SK-N-SH treated with all-trans-retinoic acid at 6 μM for 48 hours (cell line): ENCODE results near the gene AMIGO2.

Experiments
- ATAC-seq: fragments of 200-7000 bp; cut with Tn5 transposase; 3 replicates; pipeline ENCODE4 v1.9.1; 2020; ENCODE audit warnings: mild to moderate bottlenecking, moderate library complexity
- ARNTL ChIP-seq: fragments of 450-650 bp; formaldehyde crosslinking; IDR thresholded peaks from 2 replicates; pipeline ENCODE4 v1.5.0; 2020; ENCODE audit warnings: low read depth, mild to moderate bottlenecking, moderate library complexity, borderline replicate concordance
- BACH2 ChIP-seq: fragments of 250-450 bp; sonication (Bioruptor Pico); IDR thresholded peaks from 2 replicates; pipeline ENCODE4 v1.9.0; 2021; ENCODE audit warnings: mild to moderate bottlenecking, borderline replicate concordance
- CREB5 ChIP-seq: fragments of 250-450 bp; sonication (Bioruptor Pico); IDR thresholded peaks from 2 replicates; pipeline ENCODE4 v1.5.1; 2020; ENCODE audit warnings: low read depth, mild to moderate bottlenecking, moderate library complexity
- CSDC2 ChIP-seq: fragments of 250-450 bp; sonication (Bioruptor Pico); IDR thresholded peaks from 2 replicates; pipeline ENCODE4 v1.5.0; 2020; ENCODE audit warnings: mild to moderate bottlenecking, moderate library complexity
- CSRNP3 ChIP-seq: fragments of 250-450 bp; sonication (Bioruptor Pico); IDR thresholded peaks from 2 replicates; pipeline ENCODE4 v1.5.1; 2021; ENCODE audit warnings: mild to moderate bottlenecking, moderate library complexity
- ESRRG ChIP-seq: fragments of 250-450 bp; sonication (Bioruptor Pico); IDR thresholded peaks from 2 replicates; pipeline ENCODE4 v1.6.1; 2021; ENCODE audit warnings: mild to moderate bottlenecking
- GLIS3 ChIP-seq: fragments of 250-450 bp; sonication (Bioruptor Pico); IDR thresholded peaks from 2 replicates; pipeline ENCODE4 v1.5.0; 2020; ENCODE audit warnings: mild to moderate bottlenecking, moderate library complexity
- OSR1 ChIP-seq: fragments of 250-450 bp; sonication (Bioruptor Pico); IDR thresholded peaks from 2 replicates; pipeline ENCODE4 v1.8.0; 2022; ENCODE audit warnings: moderate library complexity, mild to moderate bottlenecking, inconsistent platforms
- POU6F1 ChIP-seq: fragments of 250-450 bp; sonication (Bioruptor Pico); IDR thresholded peaks from 2 replicates; pipeline ENCODE4 v1.8.0; 2021; ENCODE audit warnings: low read depth, mild to moderate bottlenecking, moderate library complexity, borderline replicate concordance
- PPARA ChIP-seq: fragments of 250-450 bp; sonication (Bioruptor Pico); IDR thresholded peaks from 2 replicates; pipeline ENCODE4 v1.5.0; 2020; ENCODE audit warnings: mild to moderate bottlenecking, borderline replicate concordance
- RARB ChIP-seq: fragments of 250-450 bp; sonication (Bioruptor Pico); IDR thresholded peaks from 2 replicates; pipeline ENCODE4 v1.8.0; 2021; ENCODE audit warnings: mild to moderate bottlenecking, moderate library complexity
- SNAI2 ChIP-seq: fragments of 250-450 bp; sonication (Bioruptor Pico); IDR thresholded peaks from 2 replicates; pipeline ENCODE4 v1.5.0; 2020; ENCODE audit warnings: mild to moderate bottlenecking, moderate library complexity
- TCF4 ChIP-seq: fragments of 250-450 bp; sonication (Bioruptor Pico); IDR thresholded peaks from 2 replicates; pipeline ENCODE4 v1.8.0; 2021; ENCODE audit warnings: mild to moderate bottlenecking, moderate library complexity, borderline replicate concordance
- TOX ChIP-seq: fragments of 250-450 bp; sonication (Bioruptor Pico); IDR thresholded peaks from 2 replicates; pipeline ENCODE4 v1.8.0; 2021; ENCODE audit warnings: mild to moderate bottlenecking, moderate library complexity, borderline replicate concordance
- ZC3H10 ChIP-seq: fragments of 250-450 bp; sonication (Bioruptor Pico); IDR thresholded peaks from 2 replicates; pipeline ENCODE4 v1.5.1; 2021; ENCODE audit warnings: mild to moderate bottlenecking, moderate library complexity
- ZFP3 ChIP-seq: fragments of 250-450 bp; sonication (Bioruptor Pico); IDR thresholded peaks from 2 replicates; pipeline ENCODE4 v1.5.0; 2020; ENCODE audit warnings: mild to moderate bottlenecking, moderate library complexity
- ZFP30 ChIP-seq: fragments of 450-650 bp; formaldehyde crosslinking; IDR thresholded peaks from 2 replicates; pipeline ENCODE4 v1.5.0; 2022; ENCODE audit warnings: mild to moderate bottlenecking, moderate library complexity
- ZNF565 ChIP-seq: fragments of 450-650 bp; formaldehyde crosslinking; conservative IDR thresholded peaks from 2 replicates; pipeline ENCODE4 v1.5.0; 2020; ENCODE audit warnings: low read depth, mild to moderate bottlenecking, moderate library complexity
- ZNF8 ChIP-seq: fragments of 450-650 bp; formaldehyde crosslinking; IDR thresholded peaks from 2 replicates; pipeline ENCODE4 v1.5.0; 2020; ENCODE audit warnings: mild to moderate bottlenecking, moderate library complexity

Gene AMIGO2

GRCh38 chr12:47078733-47079467, 859 bp downstream of the AMIGO2 start:
- peak; percentile 45; the same call in 2 of the 3 replicates for ATAC-seq
- TF ChIP-seq TCF4: no peak
- no peak for TF ChIP-seq CREB5 (CRISPR knock-in tag)
- TF ChIP-seq OSR1 (CRISPR knock-in tag): no peak
- TF ChIP-seq ZC3H10: no peak
- TF ChIP-seq CSRNP3: no peak
- TF ChIP-seq ZNF565 (CRISPR knock-in tag): no peak
- no peak for TF ChIP-seq RARB (CRISPR knock-in tag)
- TF ChIP-seq TOX (CRISPR knock-in tag): no peak
- TF ChIP-seq PPARA (CRISPR knock-in tag): no peak
- TF ChIP-seq ZNF8 (CRISPR knock-in tag): no peak
- no peak for TF ChIP-seq ZFP3
- TF ChIP-seq CSDC2 (CRISPR knock-in tag): no peak
- no peak for TF ChIP-seq SNAI2
- no peak for TF ChIP-seq ARNTL (CRISPR knock-in tag)

GRCh38 chr12:47078086-47078395, 1.7 kb downstream of the AMIGO2 start:
- ATAC-seq: no peak
- TF ChIP-seq RARB (CRISPR knock-in tag): no peak
- TF ChIP-seq TOX (CRISPR knock-in tag): no peak
- TF ChIP-seq ARNTL (CRISPR knock-in tag): no peak
- no peak for TF ChIP-seq CREB5 (CRISPR knock-in tag)
- TF ChIP-seq PPARA (CRISPR knock-in tag): no peak
- TF ChIP-seq POU6F1: no peak
- no peak for TF ChIP-seq ZC3H10
- TF ChIP-seq ZNF8 (CRISPR knock-in tag): no peak
- no peak for TF ChIP-seq BACH2
- no peak for TF ChIP-seq ZNF565 (CRISPR knock-in tag)
- TF ChIP-seq ZFP30 (CRISPR knock-in tag): no peak
- no peak for TF ChIP-seq ZFP3
- TF ChIP-seq TCF4: no peak
- no peak for TF ChIP-seq SNAI2

GRCh38 chr12:47077206-47078085, 2.3 kb downstream of the AMIGO2 start:
- no peak for ATAC-seq
- TF ChIP-seq ZFP30 (CRISPR knock-in tag) (no peak), ESRRG (CRISPR knock-in tag) (no peak), BACH2 (no peak), GLIS3 (CRISPR knock-in tag) (no peak), CREB5 (CRISPR knock-in tag) (no peak), TCF4 (no peak), PPARA (CRISPR knock-in tag) (no peak), POU6F1 (no peak)
